Stimulated activated CD4-positive, alpha-beta T cell treated with anti-CD3 and anti-CD28 coated beads, Interleukin-4, amount 100 ng/mL, for 4 hours (primary cell): ENCODE data around the gene ITPKC.
A peak's percentile ranks its signal among the peaks of the same experiment; 100 is the strongest.
"Not testable (repeated sequence)": the region's sequence is repeated elsewhere in the genome, so short reads cannot be mapped to it uniquely, and the experiment has no call there.

Experiments used
- DNase-seq, 2 experiments: peaks; one replicate each; pipeline ENCODE4 v3.0.0-alpha.2; 2020

Gene ITPKC

DNA sequence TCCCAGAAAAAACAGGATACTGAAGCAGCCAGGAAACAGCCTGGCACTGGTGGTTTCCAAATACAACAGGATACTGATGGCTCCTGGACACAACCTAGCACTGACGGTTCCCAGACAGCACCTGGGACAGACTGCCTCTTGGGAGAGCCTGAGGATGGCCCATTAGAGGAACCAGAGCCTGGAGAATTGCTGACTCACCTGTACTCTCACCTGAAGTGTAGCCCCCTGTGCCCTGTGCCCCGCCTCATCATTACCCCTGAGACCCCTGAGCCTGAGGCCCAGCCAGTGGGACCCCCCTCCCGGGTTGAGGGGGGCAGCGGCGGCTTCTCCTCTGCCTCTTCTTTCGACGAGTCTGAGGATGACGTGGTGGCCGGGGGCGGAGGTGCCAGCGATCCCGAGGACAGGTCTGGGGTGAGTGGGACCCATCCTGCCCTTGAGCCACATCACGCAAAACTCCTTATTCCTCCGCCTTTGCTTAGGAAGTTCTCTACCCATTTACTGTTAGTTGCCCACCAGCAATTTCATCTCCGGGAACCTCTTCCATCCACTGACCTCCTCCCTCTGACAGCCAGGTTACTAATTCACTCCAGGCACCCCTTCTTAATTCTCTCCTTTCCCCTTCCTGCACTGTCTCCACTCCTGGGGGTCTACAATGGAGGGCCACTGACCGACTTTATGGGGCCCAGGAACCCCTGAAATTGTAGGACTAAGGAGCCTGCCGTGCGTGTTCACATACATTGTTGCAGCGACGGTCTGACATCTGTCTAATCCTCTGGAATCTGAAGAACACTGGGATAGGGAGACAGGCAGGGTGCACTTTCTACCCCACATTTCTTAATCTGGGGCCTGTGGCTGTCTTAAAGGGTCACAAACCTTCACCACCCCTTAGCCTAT is 1.2 kb downstream of the ITPKC start:
- DNase-seq, result peak in 1 of 2 experiments; percentile 6

DNA sequence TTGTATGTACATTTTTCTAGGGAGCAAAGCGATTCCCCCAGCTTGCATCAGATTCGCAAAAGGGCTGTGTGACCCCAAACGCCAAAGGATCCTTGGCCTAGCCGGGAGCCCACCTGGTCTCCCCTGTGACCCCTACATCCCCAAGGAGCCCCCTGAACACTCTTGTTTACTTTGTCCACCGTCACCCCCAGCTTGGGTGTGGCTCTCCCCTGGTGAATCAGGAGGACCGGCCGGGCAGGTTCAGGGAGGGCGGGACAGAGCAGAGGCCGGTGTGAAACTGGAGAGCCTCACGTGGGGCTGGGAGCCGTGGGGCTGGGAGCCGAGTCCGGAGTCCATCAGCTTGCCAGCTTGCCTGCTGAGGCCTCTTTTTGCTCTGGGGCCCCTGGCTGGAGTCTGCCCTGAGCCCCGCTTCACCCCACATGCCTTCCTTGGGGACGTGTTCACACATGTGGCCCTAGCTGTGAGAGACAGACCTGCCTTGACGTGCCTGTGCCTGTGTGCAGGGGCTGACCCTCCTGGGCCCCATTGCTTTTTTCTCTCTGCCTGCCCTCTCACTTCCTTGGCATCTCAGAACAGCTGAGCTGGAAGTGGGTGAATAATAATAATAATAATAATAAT is 2.0 kb downstream of the ITPKC start:
- DNase-seq, result no peak

DNA sequence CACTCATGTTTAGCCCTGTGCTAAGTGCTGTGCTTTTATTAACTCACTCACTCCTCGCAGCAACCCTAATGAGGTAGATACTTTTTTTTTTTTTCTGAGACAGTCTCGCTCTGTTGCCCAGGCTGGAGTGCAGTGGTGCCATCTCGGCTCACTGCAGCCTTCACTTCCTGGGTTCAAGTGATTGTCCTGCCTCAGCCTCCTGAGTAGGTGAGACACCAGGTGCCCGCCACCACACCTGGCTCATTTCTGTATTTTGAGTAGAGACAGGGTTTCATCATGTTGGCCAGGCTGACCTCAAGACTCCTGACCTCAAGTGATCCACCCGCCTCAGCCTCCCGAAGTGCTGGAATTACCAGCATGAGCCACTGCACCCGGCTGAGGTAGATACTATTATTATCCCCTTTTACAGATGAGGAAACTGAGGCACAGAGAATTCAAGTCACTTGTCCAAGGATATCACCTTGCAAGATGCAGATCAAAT is 2.5 kb downstream of the ITPKC start:
- no peak for DNase-seq

DNA sequence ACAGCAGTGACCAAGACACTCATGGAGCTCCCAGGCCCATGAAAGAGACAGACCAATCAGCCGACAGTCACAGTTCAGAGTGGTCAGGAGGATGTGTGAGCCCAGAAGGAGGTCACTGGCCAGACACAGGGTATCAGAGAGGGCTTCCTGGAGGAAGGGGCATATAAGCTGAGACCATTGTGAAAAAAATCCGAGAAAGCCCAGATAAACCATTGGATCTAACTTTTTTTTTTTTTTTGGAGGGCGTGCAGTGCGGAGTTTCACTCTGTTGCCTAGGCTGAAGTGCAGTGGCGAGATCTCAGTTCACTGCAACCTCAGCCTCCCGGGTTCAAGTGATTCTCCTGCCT is 4.2 kb downstream of the ITPKC start:
- no peak for DNase-seq

DNA sequence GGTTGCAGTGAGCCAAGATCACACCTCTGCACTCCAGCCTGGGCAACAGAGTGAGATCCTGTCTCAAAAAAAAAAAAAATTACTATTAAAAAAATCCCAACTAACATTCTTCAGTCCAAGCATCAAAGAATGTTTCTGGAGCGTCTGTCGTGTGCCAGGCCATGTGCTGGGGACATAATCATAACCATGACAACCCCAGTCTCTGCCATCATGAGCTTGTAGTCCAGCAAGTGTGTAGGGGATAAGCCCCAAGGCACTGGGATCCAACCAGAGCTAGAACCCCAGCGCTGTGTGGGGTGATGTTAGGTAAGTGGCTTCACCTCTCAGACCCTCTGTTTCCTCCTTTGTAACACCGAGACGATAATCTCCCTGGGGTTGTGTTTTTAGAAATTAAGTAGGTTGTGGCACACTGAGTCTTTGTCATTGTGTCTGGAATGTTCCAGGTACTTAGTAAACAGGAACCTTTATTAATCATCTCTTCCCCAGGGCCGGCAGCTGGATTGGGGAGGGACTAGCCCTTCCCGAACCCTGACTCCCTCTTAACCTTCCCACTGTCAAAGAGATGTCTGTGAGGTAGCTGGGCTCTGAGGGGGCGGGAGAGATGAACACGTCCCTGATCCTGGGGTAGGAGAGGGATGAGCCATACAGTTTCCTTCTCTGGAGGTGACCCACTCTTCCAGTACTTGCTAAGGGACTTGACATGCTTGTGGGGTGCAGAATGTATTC is 5.2 kb downstream of the ITPKC start:
- no peak for DNase-seq

DNA sequence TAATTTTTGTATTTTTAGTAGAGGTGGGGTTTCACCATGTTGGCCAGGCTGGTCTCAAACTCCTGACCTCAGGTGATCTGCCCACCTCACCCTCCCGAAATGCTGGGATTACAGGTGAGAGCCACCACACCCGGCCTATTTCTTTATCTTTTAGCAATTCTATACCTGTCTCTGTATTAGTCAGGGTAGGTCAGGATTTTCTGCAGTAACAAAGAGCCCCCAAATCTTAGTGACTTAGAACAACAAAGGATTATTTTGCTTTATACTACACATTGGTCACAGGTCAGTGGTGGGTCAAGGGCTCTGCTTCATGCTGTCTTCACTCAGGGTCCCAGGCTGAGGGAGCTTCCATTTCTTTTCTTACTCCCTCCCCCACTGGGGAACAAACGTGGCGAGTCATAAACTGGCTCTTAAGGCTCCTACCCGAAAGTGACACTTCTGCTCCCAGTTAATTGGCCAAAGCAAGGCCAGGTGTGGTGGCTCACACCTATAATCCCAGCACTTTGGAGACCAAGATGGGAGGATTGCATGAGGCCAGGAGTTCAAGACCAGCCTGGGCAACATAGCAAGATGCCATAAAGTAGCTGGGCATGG is 6.8 kb downstream of the ITPKC start:
- DNase-seq, result no peak

DNA sequence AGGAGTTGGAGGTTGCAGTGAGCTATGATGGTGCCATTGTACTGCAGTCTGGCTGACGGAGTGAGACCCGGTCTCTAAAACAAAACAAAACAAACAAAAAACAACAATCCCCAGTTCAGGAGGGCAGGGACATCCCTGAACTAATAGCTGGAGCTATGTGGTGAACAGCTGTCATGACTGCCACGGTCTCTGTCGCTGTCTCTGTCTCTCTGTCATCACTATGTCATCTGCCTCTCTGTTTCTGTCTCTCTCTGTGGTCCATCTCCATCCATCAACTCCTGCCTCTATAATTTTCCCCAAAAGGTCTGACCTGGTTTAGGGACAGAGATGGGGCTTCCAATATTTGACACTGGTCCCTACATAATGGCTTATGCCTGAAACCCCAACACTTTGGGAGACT is 7.4 kb downstream of the ITPKC start:
- no peak for DNase-seq

DNA sequence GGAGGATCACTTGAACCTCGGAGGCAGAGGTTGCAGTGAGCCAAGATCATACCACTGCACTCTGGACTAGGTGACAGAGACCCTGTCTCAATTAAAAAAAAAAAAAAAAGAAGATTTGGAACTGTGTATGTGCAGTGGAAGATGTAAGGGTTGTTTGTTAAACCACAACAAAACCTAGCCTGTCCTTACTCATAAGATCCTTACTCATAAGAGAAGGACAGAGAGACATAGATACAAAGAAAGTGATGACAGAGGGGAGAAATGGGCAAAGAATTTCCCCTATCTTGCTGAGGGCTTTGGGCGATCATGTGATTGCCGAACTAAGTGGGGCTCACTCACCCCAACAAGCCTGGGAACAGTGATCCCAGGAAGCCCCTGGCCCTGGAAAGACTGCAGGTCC is 7.9 kb downstream of the ITPKC start:
- no peak for DNase-seq

DNA sequence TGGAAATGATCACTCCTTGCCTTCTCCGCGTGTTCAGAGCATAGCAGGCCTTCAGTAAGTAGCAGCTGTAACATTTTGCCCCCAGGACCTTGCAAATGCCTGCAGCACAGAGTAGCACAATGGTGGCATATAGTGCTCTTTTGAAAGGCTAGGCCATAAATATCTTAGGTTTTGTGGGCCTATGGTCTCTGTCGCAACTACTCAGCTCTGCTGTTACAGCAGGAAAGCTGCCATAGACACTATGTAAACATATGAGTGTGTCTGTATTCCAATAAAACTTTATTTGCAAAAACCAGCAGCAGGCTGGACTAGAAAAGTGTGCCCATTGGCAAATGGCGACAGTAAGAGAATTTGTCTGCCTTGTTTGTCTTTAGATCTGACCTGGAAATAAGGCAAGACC is 9.4 kb downstream of the ITPKC start:
- no peak for DNase-seq

DNA sequence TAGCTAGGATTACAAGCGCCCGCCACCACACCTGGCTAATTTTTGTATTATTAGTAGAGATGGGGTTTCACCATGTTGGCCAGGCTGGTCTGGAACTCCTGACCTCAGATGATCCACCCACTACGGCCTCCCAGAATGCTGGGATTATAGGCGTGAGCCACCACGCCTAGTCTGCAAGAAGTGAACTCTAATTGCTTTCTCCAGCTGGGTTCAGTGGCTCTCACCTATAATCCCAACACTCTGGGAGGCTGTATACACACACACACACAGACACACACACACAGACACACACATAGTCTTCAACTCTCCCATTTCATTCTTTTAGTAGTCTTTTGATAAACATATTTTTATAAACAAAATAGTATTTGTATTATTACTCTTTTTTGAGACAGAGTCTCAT is 13.2 kb downstream of the ITPKC start:
- DNase-seq, result not testable (repeated sequence)

DNA sequence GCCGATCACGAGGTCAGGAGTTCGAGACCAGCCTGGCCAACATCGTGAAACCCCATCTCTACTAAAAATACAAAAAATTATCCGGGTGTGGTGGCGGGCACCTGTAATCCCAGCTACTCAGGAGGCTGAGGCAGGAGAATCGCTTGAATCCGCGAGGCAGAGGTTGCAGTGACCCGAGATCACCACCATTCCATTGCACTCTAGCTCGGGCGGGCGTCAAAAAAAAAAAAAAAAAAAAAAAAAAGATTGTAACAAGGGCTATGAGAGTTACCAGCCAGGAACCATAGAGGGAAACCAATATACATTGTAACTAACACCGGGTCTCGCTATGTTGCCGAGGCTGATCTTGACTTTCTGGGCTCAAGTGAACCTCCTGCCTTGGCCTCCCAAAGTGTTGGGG is 15.4 kb downstream of the ITPKC start:
- not testable (repeated sequence) for DNase-seq

DNA sequence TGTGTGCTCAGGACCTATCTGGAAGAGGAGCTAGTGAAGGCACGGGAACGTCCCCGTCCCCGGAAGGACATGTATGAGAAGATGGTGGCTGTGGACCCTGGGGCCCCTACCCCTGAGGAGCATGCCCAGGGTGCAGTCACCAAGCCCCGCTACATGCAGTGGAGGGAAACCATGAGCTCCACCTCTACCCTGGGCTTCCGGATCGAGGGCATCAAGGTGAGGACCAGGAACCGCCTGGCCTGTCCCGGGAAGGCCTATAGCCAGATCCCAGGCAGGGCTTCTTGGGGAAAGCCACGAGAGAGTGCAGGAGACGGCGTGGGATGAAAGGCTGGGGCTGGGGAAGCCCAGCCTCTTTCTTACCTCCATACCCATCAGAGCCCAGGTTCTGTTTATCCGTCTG is 16.2 kb downstream of the ITPKC start:
- DNase-seq, result no peak

DNA sequence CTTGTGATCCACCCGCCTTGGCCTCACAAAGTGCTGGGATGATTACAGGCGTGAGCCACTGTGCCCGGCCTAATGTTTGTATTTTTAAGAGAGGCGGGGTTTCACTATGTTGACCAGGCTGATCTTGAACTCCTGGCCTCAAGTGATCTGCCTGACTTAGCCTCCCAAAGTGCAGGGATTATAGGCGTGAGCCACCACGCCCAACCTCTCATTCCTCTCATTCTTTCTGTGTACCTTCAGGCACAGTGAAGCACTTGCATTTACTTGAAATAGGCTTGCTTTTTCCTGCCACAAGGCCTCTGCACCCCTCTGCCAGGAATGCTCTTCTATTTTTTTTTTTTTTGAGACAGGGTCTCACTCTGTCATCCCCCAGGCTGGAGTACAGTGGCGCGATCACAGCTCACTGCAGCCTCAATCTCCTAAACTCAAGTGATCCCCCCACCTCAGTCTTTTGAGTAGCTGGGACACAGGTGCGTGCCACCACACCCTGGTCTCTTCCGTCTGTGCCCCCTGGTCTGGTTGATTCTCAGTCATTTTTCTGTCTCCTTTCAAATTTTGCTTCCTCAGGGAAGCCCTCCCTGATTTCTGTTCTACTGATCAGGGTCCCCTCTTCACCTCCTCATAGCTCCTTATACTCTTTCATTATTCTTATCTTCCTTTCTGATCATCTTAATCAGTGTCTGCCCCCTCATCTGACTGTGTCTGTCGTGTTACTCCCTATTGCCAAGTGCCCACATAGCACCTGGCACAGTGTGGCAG is 18.3 kb downstream of the ITPKC start:
- DNase-seq, result no peak

DNA sequence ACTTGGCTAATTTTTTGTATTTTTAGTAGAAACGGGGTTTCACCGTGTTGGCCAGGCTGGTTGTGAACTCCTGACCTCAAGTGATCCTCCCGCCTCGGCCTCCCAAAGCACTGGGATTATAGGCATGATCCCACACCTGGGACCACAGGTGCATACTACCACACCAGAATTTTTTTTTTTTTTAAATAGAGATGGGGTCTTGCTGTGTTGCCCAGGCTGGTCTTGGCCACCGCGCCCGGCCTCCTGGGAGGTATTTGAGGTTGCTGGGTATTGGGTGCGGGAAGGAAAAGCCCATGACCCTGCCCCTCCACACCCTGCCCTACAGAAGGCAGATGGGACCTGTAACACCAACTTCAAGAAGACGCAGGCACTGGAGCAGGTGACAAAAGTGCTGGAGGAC is 19.7 kb downstream of the ITPKC start:
- DNase-seq, result no peak

DNA sequence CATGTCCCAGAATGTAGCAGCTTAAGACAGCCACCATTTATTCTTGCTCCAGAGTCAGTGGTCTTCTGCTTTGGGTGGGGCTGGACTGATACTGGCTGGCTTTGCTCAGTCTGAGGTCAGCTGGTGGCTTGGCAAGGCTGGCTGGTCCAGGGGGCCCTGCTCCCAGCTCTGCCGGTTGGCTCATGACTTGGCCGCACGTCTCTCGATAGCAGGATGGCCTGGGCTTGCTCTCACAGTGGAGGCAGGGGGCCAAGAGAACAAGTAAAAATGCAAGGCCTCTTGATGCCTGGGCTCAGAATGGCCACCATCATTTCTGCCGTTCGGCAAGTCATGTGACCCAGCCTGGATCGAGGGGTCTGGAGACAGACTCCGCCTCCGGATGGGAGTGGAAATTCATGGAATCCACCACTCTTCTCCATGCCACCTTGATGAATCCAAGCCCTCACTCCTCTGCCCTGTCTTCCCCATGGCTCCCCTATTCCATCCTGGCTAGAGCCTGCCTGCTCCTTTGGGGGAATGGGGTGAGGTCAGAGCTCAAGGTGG is 20.3 kb downstream of the ITPKC start:
- no peak for DNase-seq

DNA sequence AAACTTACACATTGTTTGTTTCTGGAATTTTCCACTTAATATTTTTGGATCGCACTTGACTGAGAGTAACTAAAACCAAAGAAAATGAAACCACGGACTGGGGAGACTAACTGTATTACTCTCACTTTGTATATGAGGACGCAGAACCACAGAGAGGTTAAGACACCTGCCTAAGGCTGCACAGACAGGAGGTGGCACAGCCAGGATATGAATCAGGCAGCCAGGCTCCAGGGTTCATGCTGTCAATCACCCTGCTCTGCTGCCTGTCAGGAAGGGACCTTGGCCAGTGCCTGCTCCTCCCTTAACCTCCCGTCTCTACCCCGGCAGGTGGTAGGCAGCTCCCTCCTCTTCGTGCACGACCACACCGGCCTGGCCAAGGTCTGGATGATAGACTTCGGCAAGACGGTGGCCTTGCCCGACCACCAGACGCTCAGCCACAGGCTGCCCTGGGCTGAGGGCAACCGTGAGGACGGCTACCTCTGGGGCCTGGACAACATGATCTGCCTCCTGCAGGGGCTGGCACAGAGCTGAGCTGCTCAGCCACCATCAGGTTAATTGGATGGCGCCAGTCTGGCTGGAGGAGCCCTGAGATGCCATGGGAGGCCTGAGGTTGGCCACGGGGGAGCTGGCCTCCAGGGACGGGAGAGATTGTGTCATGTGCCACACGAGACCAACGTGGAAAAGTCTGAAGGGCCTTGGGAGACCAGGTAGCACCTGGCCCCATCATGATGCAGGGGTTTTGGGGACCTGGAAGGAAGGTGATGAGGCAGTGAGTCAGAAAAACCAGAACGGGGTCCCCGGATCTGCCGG is 22.3 kb downstream of the ITPKC start:
- DNase-seq, result no peak

DNA sequence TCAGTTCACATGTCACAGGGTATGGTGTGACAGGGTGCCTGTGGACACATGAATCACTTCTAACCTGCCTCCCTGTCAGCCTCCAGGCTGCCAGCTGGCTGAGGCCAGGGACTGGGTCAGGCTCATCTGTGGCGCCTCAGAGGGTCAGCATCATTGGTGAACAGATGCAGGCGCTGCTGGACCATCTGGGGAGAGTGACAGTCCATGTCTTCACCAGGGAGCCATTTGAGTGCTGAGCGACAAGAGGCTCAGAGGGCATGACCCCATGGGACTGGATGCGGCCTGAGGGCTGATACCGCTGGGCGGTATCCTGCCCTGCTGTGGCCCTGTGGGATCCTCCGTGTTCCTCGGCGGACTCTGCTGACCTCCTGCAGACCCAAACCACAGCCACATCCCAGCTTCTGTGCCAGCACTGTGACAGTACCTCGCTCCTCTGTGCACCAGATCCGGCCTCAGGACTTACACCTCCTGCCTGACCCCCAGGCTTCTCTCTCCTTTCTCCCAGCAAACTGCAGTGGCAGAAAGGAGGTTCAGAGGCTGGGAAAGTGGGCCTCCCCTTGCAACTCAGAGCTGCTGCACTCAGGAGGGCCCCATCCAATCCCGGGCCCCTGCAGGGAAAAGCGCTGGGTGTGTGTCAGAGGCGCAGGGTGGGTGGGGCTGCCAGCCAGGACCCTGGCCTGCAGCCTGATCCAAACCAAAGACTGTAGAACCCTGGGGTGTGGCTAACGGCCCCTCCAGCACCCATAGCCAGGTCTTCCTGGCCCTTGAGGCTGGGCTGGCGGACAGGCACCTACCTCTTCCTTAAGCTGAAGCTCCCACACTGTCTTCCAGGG is 23.2 kb downstream of the ITPKC start:
- DNase-seq, result no peak

DNA sequence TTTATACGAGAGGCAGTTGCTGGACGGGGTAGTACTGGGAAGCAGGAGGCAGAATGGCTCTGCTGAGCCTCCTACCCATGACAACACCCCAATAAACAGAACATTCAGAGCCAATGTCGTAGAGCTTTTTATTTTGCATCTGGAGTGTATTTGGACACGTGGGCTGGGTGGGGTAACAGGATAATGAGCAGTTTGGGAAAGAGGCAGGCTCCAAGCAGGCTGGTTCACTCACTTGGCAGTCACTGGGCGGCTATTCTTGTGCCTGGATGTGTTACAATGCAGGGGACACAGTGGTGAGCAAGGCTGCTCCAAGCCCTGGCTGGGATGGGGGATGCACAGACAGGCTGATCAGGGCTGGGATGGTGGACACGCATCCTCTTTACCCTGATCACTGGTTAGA is 23.8 kb downstream of the ITPKC start:
- DNase-seq, result no peak

DNA sequence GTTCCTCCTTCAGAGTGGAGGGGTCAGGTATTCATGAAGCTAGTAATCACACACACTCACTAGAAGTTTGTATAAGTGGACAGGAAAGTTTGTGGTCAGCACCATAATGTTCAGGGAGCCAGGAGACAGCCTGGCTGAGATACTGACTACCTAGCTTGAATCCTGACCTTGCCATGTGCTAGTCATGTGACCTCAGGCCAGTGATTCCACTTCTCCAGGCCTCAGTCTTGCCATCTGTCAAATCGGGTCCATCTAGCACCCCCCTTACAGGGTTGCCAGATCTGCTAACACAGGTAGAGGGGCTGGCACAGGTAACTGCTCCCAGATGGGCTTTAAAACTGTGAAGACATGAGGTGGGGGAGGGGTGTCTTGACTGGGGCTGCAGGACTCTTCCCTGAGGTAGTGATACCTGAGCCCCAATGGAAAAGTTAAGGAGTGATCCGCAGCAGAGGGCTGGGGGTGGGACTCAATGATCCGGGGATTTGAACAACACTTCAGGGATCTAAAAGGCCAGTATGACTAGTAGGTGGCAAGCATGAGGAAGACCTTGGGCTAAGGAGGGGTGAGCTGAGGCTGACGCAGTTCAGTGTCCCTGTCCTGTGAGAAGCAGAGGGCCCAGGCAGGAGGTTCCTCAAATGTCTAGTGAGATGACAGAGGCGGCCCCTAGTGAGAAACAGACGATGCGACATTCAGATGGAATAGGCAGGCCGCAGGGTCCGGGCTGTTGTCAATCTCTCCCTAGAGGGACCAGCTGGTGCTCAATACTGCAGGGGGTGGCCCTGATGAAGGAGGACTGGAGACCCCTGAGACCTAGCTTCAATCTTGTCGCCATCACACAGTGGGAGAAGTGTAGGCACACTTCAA is 24.8 kb downstream of the ITPKC start:
- no peak for DNase-seq

DNA sequence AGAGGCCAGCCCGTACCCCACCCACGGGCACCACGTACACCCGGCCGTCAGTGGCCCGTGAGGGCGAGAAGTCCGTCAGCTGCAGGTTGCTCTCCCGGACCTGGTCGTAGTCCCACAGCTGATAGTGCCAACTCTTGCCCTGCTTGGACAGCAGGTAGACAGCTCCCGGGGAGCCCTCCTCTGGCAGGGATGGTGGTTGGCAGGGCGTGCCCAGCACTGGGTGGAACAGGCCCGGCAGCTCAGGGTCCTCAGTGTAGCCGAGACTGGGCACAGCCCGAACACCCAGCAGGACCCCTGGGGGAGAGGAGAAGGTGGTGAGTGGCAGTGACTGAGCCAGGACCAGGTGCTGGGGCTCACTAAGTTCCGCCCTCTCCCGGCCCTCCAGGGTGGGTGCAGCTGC is 25.6 kb downstream of the ITPKC start:
- no peak for DNase-seq
